ENCODE data around the gene LCE2D.
A peak's percentile ranks its signal among the peaks of the same experiment; 100 is the strongest.

LCE2D gene

DNA sequence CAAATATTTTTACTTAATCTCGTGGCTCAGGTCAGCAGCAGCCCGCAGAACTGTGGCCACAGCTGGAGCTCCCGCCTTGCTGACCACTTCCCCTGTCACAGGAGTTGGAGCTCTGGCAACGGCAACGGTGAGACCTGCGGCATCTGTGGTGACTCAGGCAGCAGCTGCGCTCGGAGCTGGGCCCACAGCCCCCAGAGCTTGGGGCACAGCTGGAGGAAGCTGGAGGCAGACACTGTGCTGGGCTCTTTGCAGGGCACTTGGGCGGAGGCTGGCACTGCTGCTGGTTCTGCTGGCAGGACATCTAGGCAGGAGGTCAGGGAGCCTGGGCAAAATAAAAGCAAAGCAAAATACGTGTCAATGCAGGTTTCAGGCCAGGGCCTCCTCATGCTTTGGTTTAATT lies 40.4 kb upstream of the LCE2D start, which contains the start of gene LCE3A:
Gene LCE3A (minus strand): TSS at position 301 of the 400 bp plus-strand sequence. CDS start 0 bp downstream, at position 301.
- peak; percentile 37; the same call in 2 of the 3 replicates for ATAC-seq
- TF ChIP-seq, protein P1, sequence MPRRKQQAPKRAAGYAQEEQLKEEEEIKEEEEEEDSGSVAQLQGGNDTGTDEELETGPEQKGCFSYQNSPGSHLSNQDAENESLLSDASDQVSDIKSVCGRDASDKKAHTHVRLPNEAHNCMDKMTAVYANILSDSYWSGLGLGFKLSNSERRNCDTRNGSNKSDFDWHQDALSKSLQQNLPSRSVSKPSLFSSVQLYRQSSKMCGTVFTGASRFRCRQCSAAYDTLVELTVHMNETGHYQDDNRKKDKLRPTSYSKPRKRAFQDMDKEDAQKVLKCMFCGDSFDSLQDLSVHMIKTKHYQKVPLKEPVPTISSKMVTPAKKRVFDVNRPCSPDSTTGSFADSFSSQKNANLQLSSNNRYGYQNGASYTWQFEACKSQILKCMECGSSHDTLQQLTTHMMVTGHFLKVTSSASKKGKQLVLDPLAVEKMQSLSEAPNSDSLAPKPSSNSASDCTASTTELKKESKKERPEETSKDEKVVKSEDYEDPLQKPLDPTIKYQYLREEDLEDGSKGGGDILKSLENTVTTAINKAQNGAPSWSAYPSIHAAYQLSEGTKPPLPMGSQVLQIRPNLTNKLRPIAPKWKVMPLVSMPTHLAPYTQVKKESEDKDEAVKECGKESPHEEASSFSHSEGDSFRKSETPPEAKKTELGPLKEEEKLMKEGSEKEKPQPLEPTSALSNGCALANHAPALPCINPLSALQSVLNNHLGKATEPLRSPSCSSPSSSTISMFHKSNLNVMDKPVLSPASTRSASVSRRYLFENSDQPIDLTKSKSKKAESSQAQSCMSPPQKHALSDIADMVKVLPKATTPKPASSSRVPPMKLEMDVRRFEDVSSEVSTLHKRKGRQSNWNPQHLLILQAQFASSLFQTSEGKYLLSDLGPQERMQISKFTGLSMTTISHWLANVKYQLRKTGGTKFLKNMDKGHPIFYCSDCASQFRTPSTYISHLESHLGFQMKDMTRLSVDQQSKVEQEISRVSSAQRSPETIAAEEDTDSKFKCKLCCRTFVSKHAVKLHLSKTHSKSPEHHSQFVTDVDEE (CRISPR knock-in tag; IDR thresholded peaks at IDR 0.05), result no peak
- TF ChIP-seq ZC3H10 (CRISPR knock-in tag; IDR thresholded peaks at IDR 0.05), result no peak
- TF ChIP-seq ESRRG (CRISPR knock-in tag; IDR thresholded peaks at IDR 0.05), result no peak
- TF ChIP-seq BACH2 (CRISPR knock-in tag; IDR thresholded peaks at IDR 0.05; ENCODE audit: borderline replicate concordance), result no peak
- TF ChIP-seq ISL1 (CRISPR knock-in tag; IDR thresholded peaks at IDR 0.05), result no peak

DNA sequence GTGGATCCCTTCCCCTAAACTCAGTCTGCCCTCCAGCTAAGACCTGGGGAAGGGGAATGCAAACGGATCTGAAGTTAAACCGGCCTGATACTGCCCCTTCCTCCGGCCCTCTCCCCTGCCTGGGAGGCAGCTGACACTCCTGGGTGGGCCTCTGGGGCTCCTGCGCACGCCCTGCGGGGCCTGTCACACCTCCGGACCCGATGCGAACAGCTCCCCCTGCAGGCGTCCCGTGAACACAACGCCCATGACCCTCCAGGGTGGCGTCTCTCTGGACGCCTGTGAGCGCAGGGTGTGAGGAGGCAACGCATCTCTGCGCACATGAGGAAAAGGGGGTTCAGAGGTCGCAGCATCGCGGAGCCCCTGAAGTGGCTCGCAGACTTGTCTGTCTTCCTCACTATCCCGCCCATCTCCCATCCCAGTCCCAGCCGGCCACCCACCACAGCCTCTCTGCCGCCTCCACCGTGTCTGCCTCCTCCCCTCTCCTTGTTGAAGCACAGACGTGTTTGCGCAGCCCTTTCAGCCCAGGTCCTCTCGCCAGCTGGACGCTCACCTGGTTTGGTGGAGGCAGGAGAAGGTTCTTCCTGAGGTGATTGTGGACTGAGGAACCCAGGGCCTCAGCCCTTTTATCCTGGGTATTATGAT lies 39.9 kb upstream of the LCE2D start:
- TF ChIP-seq ARNTL (CRISPR knock-in tag; IDR thresholded peaks at IDR 0.05; ENCODE audit: borderline replicate concordance, low read depth), result no peak
- no peak for TF ChIP-seq OSR1 (CRISPR knock-in tag; IDR thresholded peaks at IDR 0.05)
- no peak for TF ChIP-seq RARB (CRISPR knock-in tag; IDR thresholded peaks at IDR 0.05)
- TF ChIP-seq ZFP3 (CRISPR knock-in tag; IDR thresholded peaks at IDR 0.05), result no peak
- TF ChIP-seq TOX (CRISPR knock-in tag; IDR thresholded peaks at IDR 0.05; ENCODE audit: borderline replicate concordance), result no peak
- no peak for TF ChIP-seq ZFP30 (CRISPR knock-in tag; IDR thresholded peaks at IDR 0.05)
- no peak for TF ChIP-seq ZC3H10 (CRISPR knock-in tag; IDR thresholded peaks at IDR 0.05)
- no peak for TF ChIP-seq ZNF70 (CRISPR knock-in tag; IDR thresholded peaks at IDR 0.05)
- TF ChIP-seq, protein P2, sequence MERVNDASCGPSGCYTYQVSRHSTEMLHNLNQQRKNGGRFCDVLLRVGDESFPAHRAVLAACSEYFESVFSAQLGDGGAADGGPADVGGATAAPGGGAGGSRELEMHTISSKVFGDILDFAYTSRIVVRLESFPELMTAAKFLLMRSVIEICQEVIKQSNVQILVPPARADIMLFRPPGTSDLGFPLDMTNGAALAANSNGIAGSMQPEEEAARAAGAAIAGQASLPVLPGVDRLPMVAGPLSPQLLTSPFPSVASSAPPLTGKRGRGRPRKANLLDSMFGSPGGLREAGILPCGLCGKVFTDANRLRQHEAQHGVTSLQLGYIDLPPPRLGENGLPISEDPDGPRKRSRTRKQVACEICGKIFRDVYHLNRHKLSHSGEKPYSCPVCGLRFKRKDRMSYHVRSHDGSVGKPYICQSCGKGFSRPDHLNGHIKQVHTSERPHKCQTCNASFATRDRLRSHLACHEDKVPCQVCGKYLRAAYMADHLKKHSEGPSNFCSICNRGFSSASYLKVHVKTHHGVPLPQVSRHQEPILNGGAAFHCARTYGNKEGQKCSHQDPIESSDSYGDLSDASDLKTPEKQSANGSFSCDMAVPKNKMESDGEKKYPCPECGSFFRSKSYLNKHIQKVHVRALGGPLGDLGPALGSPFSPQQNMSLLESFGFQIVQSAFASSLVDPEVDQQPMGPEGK (CRISPR knock-in tag; IDR thresholded peaks at IDR 0.05; ENCODE audit: borderline replicate concordance), result no peak
- TF ChIP-seq ESRRG (CRISPR knock-in tag; IDR thresholded peaks at IDR 0.05), result no peak
- TF ChIP-seq SNAI2 (CRISPR knock-in tag; IDR thresholded peaks at IDR 0.05), result no peak
- TF ChIP-seq, protein P1 (CRISPR knock-in tag; IDR thresholded peaks at IDR 0.05), result no peak
- no peak for TF ChIP-seq ZNF8 (CRISPR knock-in tag; IDR thresholded peaks at IDR 0.05)
- TF ChIP-seq BACH2 (CRISPR knock-in tag; IDR thresholded peaks at IDR 0.05; ENCODE audit: borderline replicate concordance), result no peak
- no peak for TF ChIP-seq ZNF565 (CRISPR knock-in tag; conservative IDR thresholded peaks at IDR 0.05; ENCODE audit: low read depth)
- TF ChIP-seq GLIS3 (CRISPR knock-in tag; IDR thresholded peaks at IDR 0.05), result no peak
- peak; percentile 87 for ATAC-seq

DNA sequence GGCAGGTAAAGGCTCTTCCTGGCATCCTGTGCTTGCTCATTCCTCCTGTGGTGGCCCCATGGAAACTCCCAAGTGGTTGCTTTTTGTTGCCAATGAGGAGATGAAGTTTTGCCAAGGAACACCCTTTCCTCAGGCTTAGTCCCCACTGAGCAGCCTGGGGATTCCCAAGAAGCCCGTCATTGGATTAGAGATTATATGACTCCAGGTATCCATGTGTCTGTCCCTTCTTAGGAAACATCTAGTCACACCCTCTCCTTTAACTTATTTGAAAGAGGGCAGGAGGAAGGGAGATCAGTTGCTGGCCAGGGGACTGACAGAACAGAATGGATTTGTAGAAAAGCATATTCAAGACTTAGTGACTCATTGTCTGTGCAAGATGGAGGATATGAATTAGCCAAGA lies 36.4 kb upstream of the LCE2D start:
- no peak for ATAC-seq
- TF ChIP-seq, protein P2 (CRISPR knock-in tag; IDR thresholded peaks at IDR 0.05; ENCODE audit: borderline replicate concordance), result no peak
- TF ChIP-seq ZNF8 (CRISPR knock-in tag; IDR thresholded peaks at IDR 0.05), result no peak
- TF ChIP-seq, protein P1 (CRISPR knock-in tag; IDR thresholded peaks at IDR 0.05), result no peak
- TF ChIP-seq, protein P3, sequence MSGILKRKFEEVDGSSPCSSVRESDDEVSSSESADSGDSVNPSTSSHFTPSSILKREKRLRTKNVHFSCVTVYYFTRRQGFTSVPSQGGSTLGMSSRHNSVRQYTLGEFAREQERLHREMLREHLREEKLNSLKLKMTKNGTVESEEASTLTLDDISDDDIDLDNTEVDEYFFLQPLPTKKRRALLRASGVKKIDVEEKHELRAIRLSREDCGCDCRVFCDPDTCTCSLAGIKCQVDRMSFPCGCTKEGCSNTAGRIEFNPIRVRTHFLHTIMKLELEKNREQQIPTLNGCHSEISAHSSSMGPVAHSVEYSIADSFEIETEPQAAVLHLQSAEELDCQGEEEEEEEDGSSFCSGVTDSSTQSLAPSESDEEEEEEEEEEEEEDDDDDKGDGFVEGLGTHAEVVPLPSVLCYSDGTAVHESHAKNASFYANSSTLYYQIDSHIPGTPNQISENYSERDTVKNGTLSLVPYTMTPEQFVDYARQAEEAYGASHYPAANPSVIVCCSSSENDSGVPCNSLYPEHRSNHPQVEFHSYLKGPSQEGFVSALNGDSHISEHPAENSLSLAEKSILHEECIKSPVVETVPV (CRISPR knock-in tag; IDR thresholded peaks at IDR 0.05), result no peak
- TF ChIP-seq SNAI2 (CRISPR knock-in tag; IDR thresholded peaks at IDR 0.05), result no peak
- no peak for TF ChIP-seq ZFP30 (CRISPR knock-in tag; IDR thresholded peaks at IDR 0.05)
- TF ChIP-seq ESRRG (CRISPR knock-in tag; IDR thresholded peaks at IDR 0.05), result no peak
- no peak for TF ChIP-seq ARNTL (CRISPR knock-in tag; IDR thresholded peaks at IDR 0.05; ENCODE audit: borderline replicate concordance, low read depth)
- no peak for TF ChIP-seq ZNF565 (CRISPR knock-in tag; conservative IDR thresholded peaks at IDR 0.05; ENCODE audit: low read depth)
- no peak for TF ChIP-seq OSR1 (CRISPR knock-in tag; IDR thresholded peaks at IDR 0.05)
- TF ChIP-seq TCF4 (CRISPR knock-in tag; IDR thresholded peaks at IDR 0.05; ENCODE audit: borderline replicate concordance), result no peak
- TF ChIP-seq GLIS3 (CRISPR knock-in tag; IDR thresholded peaks at IDR 0.05), result no peak
- TF ChIP-seq, protein P4, sequence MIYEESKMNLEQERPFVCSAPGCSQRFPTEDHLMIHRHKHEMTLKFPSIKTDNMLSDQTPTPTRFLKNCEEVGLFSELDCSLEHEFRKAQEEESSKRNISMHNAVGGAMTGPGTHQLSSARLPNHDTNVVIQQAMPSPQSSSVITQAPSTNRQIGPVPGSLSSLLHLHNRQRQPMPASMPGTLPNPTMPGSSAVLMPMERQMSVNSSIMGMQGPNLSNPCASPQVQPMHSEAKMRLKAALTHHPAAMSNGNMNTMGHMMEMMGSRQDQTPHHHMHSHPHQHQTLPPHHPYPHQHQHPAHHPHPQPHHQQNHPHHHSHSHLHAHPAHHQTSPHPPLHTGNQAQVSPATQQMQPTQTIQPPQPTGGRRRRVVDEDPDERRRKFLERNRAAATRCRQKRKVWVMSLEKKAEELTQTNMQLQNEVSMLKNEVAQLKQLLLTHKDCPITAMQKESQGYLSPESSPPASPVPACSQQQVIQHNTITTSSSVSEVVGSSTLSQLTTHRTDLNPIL (CRISPR knock-in tag; IDR thresholded peaks at IDR 0.05; ENCODE audit: low read depth), result no peak
